Myocyte (in vitro differentiated cells): Measurements from ENCODE around the gene CIC. TPM values are rescaled to one million over a fixed set of nuclear protein-coding genes. Genes with fewer than 3 reads are reported as not detected.
A peak's percentile ranks its signal among the peaks of the same experiment; 100 is the strongest.

Experiments used
- DNase-seq: peaks from one replicate; pipeline ENCODE4 v3.0.0-alpha.2; 2012; ENCODE audit warnings: low read depth
- polyA plus RNA-seq: library from polyadenylated mRNA; unstranded; fragments of >200 nt; gene quantifications from one replicate; pipeline ENCODE4 v1.2.1, GENCODE V29; 2012; ENCODE audit warnings: missing spikeins
- total RNA-seq: library from RNA; depleted of rRNA; stranded (reverse); fragments of >200 nt; gene quantifications from 2 replicates; pipeline ENCODE4 v1.2.3, GENCODE V29; 2014

CIC gene
- total RNA-seq: 38.8 and 49.0 TPM in 2 replicates
- polyA plus RNA-seq: 55.5 TPM

DNA sequence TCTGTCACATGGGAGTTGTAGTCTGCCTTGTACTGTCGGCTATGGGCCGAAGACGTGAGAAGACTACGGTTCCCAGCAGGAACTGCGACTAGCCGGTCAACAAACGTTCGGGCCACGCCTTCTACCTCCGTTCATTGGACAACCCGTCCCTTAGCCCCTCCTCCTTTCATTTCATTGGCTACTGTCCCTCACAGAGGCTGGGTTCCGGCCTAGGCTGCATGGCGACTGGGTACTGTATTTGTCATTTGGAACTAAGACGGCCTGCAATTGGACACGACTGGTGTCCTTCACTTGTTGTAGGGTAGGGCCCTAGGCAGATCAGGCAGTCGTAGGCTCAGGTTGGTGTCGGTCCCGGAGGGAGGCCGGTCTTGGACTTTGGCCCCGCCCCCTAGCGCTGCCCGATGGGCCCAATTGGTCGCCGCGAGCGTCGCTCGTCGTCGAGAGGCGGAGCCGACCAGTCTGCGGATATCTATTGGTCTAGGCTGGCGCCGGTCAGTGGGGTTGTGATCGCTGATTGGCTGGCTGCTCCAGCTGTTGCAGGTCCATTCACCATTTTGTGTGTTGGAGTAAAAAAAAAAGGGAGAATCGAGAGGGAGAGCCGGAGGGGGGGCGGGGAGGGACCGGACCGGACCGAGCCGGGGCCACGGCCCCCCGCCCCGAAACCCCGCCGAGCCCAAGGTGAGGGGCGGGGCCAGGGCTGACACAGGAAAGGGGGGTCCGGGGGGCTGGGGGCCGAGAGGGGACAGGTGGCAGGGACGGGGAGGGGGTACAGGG, at the start of gene CIC:
Gene CIC, plus strand, starts transcription at position 549 of the 774 bp plus-strand sequence. CDS start 2,532 bp downstream, outside the sequence.
- DNase-seq: peak; percentile 100

GRCh38 chr19:42219812-42220750, 49.0 kb upstream of the CIC start, which contains the start of gene ZNF526:
ZNF526 (plus strand) TSS chr19:42220312; CDS start chr19:42224404, 4,092 bp downstream.
- peak; percentile 98 for DNase-seq

DNA sequence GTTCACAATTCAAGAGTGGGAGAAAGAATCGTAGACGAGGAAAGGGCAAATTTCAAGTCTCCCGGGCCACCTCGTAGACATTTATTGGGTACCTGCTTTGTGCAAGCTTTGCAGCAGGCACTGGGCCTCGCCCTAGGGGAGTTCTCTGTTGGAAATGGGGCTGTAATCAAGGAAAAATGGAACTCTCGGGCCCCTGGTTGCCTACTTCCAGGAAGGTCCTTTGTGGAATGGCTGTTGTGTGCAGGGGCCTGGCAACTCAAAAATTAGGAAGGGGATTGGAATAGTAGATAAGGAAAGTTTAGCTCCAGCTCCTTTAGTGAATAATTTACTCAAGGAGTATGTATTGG, 48.3 kb upstream of the CIC start:
- DNase-seq: no peak

- no peak for DNase-seq
Measured at GRCh38 chr19:42224940-42225717, 43.9 kb upstream of the CIC start.

DNA sequence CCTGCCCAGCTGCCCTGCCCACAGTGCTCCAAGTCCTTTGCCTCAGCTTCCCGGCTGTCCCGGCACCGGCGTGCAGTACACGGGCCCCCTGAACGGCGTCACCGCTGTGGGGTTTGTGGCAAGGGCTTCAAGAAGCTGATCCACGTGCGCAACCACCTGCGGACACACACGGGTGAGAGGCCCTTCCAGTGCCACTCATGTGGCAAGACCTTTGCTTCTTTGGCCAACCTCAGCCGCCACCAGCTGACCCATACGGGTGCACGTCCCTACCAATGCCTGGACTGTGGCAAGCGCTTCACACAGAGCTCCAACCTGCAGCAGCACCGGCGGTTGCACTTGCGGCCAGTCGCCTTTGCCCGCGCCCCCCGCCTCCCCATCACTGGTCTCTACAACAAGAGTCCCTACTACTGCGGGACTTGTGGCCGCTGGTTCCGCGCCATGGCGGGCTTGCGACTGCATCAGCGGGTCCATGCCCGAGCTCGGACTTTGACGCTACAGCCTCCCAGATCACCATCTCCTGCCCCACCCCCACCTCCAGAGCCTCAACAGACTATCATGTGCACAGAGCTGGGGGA, 43.2 kb upstream of the CIC start:
- DNase-seq: no peak

DNA sequence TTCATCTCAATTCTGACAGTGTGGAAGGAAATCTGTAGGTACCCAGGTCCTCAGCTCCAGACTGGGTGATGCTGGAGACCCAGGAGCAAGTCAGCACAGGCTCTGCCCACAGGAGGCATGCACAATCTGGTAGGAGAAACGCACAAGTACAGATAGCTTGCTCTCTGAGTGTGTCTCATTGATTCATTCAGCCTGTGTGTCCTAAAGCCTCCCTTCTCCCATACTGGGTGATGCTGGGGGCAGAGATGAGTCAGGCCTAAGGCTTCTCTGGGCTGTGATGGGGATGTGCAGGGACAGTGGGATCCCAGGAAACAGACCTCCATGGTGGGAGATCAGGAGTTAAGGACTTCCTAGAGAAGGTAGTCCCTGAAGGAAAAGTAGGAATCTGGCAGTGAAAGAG, 42.2 kb upstream of the CIC start:
- DNase-seq: no peak

GRCh38 chr19:42228641-42229040, 40.4 kb upstream of the CIC start:
- no peak for DNase-seq

DNA sequence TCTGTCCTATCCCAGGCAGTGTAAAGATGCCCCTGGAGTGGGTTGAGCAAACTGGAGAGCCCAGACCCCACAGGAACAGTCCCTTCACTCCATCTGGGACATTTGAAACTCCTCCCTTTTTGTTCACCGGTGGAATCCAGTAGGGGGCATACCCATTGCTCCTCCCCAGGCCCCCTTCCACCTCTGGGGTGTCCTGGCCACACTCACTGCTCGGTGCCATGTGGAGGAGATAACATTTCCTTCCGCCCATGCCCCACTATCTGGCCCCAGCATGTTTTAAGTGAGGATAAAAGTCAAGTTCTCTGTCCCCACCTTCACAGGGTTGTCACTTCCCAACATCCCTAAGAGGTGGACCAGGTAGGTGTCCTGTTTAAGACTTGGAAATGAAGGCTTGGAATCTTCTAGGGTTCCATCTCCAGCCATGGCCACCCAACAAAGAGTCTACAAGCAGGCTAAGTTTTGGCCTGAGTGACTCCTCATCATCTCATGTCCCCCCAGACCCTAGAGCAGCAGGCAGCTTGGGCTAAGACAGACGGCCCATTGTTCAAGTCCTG, 39.7 kb upstream of the CIC start:
- DNase-seq: no peak

DNA sequence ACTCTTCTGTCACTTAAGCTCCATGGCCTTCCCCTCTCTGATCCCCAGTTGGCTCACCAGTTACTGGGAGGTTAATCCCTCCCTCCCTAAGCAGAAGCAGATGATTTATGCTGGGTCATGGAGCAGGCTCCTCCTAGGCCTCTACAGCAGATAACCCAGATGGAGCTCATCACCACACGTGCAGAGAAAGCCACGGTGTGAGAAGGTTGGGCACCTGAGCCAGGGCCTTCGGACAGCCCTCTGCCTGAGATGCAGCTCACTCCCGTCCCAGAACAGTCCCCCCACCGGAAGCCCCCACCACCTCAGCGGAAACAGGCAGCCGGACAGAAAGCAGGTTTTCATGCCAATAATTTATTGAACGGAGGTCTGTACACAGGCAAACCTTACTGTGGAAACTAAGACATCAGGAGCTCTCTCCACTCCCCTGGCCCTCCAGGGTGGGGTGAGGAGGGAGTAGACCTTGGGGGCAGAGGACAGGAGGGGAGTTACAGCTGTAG, 39.1 kb upstream of the CIC start:
- no peak for DNase-seq

DNA sequence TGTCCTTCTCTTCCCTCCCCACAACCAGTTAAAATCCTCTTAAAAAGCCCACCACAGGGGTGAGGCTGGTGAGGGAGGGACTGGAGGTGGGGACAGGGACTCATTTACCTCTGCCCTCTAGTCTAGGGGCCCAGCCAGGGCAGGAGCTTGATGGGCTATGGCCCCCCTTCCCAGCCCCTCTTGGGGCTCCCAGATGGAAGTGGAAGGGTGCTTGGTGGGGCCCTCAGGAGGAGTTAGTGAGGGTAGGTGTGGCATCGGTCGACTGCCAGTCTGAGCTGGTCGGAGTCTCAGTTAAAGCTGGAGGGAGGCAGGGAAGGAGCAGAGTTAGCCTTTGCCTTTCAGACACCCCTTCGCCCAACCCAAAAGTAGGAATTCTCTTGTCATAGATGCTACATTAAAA, 38.5 kb upstream of the CIC start:
- no peak for DNase-seq

DNA sequence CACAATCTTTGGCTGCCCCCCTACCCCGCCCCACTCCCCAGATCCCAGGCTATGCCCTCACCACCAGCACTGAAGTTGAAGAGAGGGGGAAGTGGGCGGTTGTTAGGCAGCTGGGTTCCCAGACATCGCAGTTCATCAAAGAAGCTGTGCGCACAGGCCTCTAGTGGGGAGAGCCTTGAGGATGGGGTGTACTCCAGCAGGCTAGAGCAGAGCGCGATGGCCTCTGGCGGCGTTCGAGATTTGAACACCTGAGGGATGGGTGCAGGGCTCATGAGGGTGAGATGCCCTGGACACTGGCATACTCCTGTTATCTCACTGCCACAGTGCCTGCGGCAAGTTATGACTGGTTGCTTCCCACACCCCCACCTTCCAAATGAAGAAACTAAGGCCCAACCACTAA, 36.6 kb upstream of the CIC start:
- DNase-seq: no peak

DNA sequence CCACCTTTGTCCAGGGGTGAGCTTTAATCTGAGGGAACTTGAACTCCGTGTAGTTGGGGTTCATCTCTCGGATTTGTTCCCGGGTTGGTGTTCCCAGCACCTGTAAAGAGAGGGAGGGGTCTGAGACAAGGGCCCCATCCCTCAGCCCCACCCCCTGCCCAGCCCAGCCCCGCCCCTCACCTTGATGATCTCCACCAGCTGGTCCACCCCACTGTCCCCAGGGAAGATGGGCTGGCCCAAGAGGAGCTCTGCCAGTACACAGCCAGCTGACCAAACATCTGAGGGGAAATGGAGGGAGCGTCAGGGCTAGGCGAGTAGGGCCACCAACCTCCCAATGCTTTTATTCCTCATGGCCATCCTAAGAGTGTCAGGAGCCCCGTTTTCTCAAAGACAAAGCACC, 35.9 kb upstream of the CIC start:
- DNase-seq: peak; percentile 39

DNA sequence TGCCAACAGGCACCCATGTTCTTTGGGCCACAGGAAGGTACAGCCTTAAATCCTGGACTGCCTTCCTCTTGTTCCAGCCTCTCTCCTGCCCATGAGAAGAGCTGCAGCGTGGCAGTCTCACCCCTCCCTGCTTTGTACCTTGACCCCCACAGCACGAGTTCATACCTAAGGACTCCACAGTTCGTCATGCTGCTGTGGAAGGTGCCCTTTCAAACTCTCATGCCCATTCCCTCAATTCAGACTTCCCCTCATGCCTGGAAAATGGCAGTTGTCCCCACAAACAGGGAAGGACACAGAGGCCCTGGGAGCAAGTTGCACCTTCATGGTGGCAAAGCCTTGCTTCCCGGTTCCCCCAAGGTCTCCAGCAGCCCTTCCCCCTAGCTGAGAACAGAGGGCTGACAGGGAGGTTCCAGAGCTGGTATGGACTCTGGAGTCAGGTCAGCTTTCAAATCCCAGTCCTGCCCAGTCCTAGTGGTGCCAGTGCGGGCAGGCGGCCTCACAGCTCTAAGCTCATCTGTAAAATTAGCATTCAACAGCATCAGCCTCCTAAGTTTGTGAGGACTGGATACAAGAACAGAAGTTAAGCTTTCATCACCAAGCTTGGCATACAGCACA, 35.3 kb upstream of the CIC start:
- no peak for DNase-seq

GRCh38 chr19:42234364-42234763, 34.7 kb upstream of the CIC start:
- no peak for DNase-seq

DNA sequence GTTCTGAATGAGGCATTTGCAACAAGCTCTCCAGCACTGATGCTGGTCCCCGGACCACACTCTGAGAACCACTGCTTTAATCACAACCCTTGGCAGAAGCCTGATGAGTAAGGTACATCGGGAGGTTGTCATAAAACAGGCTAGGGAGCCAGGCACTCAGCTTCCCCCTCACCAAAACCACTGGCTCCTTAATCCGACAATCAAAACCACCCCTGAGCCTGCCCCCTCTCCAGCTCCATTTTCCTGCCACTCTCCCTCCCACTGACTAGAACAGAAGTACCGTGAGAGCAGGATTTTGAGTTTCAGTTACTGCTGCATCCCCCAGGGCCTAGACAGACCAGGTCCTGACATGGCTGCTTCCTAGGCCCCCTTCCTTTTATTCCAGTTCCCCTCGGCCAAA, 33.9 kb upstream of the CIC start:
- DNase-seq: no peak

DNA sequence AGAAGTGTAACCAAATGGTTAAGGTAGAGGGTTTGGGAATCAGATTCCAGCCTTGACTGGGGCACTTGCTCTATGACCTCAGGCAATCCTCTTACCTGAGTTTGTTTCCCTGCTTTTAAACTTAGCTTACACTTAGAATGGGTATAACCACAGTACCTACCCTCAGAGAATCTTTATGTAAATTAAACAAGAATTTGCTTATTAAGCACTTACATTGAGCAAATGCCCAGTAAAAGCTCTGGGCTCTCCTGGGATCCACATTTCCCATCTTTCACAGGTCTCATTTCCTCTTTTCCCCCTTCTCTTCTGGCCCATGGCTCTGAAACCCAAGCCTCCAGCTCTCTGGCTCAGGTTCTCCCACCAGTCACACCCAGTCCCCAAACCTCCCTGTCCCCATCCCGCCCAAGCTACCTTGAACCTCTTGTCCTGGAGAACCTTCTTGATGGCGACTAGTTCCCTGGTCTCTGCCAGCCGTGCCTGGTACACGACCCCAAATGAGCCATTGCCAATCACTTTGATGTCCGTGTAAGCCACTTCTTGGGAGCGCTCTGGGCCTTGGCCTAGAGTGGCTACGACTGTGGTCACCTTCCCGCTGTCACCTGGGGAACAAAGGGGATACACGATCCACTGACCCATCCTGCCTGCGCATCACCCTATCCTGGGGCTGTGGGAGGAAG, 29.4 kb upstream of the CIC start:
- DNase-seq: no peak

DNA sequence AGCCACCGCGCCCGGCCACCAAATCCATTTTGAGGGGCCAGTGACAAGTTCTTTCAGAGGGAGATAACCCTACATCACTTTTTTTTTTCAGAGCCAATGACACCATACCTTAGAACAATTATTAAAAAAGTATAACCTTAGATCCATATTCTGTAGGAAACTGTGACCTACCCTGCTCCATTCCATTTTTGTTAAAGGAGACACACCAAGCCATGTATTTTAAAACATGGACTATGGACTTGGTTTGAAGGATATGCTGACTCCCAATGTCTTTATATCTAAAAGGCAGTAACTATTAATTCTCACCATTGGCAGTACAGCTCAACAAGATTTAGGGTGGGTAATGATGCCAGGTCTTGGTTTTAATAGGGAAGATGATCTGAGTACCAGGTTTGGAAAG, 27.8 kb upstream of the CIC start:
- DNase-seq: no peak

GRCh38 chr19:42242069-42242511, 27.0 kb upstream of the CIC start:
- DNase-seq: peak; percentile 10
